Neuron (in vitro differentiated cells): ENCODE measurements around the gene XXYLT1.

Source experiments
- H2AFZ ChIP-seq: one replicate; pipeline ENCODE4 v1.6.1; 2013; ENCODE audit warnings: low read depth, mild to moderate bottlenecking, inconsistent platforms, low read length, moderate library complexity
- H3K27me3 ChIP-seq: one replicate; pipeline ENCODE4 v1.6.1; 2013; ENCODE audit warnings: low read length; ENCODE audit not compliant: insufficient read depth
- H3K36me3 ChIP-seq: one replicate; pipeline ENCODE4 v1.6.1; 2013; ENCODE audit warnings: low read length; ENCODE audit not compliant: insufficient read depth
- H3K4me1 ChIP-seq: one replicate; pipeline ENCODE4 v1.6.1; 2013; ENCODE audit warnings: low read length; ENCODE audit not compliant: insufficient read depth
- H3K4me3 ChIP-seq: 2 replicates; pipeline ENCODE4 v1.5.1; 2013; ENCODE audit warnings: mild to moderate bottlenecking, low read length, moderate library complexity
- H3K9me3 ChIP-seq: one replicate; pipeline ENCODE4 v1.6.1; 2013; ENCODE audit warnings: low read length

XXYLT1 gene

GRCh38 chr3:195172039-195172684, 98.8 kb downstream of the XXYLT1 start:
- Histone ChIP-seq H3K36me3 (no peaks in the 10 kb centered on the region), H3K4me1 (peaks cover 4% of the 10 kb centered on the region), H3K9me3 (peaks cover 6% of the 10 kb centered on the region), H3K27me3 (no peaks in the 10 kb centered on the region), H3K4me3 (no peak overlapping the region), H2AFZ (no peak overlapping the region)

- no peak overlapping the region for H3K4me3 ChIP-seq
- peaks cover 4% of the 10 kb centered on the region for H3K9me3 ChIP-seq
- peaks cover 4% of the 10 kb centered on the region for H3K4me1 ChIP-seq
- H3K36me3 ChIP-seq, result no peaks in the 10 kb centered on the region
- no peak overlapping the region for H2AFZ ChIP-seq
- H3K27me3 ChIP-seq, result no peaks in the 10 kb centered on the region
Measured at GRCh38 chr3:195171093-195171873, 99.7 kb downstream of the XXYLT1 start.

- Histone ChIP-seq H3K4me3 (no peak overlapping the region), H3K27me3 (no peaks in the 10 kb centered on the region), H3K9me3 (peaks cover 3% of the 10 kb centered on the region), H3K4me1 (peaks cover 4% of the 10 kb centered on the region), H2AFZ (no peak overlapping the region), H3K36me3 (no peaks in the 10 kb centered on the region)
Measured at GRCh38 chr3:195170496-195170895, 100.5 kb downstream of the XXYLT1 start.

- H3K4me3 ChIP-seq, result no peak overlapping the region
- no peak overlapping the region for H2AFZ ChIP-seq
- peaks cover 4% of the 10 kb centered on the region for H3K4me1 ChIP-seq
- no peaks in the 10 kb centered on the region for H3K9me3 ChIP-seq
- no peaks in the 10 kb centered on the region for H3K36me3 ChIP-seq
- no peaks in the 10 kb centered on the region for H3K27me3 ChIP-seq
Measured at GRCh38 chr3:195169011-195169649, 101.8 kb downstream of the XXYLT1 start.

GRCh38 chr3:195168009-195168762, 102.8 kb downstream of the XXYLT1 start:
- Histone ChIP-seq H3K36me3 (no peaks in the 10 kb centered on the region), H3K27me3 (no peaks in the 10 kb centered on the region), H3K4me1 (peaks cover 4% of the 10 kb centered on the region), H2AFZ (no peak overlapping the region), H3K9me3 (no peaks in the 10 kb centered on the region), H3K4me3 (no peak overlapping the region)

- Histone ChIP-seq H2AFZ (no peak overlapping the region), H3K27me3 (no peaks in the 10 kb centered on the region), H3K4me1 (no peaks in the 10 kb centered on the region), H3K9me3 (no peaks in the 10 kb centered on the region), H3K4me3 (no peak overlapping the region), H3K36me3 (no peaks in the 10 kb centered on the region)
Measured at GRCh38 chr3:195165790-195166189, 105.2 kb downstream of the XXYLT1 start.

GRCh38 chr3:195165265-195165609, 105.7 kb downstream of the XXYLT1 start:
- no peaks in the 10 kb centered on the region for H3K27me3 ChIP-seq
- no peaks in the 10 kb centered on the region for H3K9me3 ChIP-seq
- H3K36me3 ChIP-seq, result no peaks in the 10 kb centered on the region
- no peak overlapping the region for H3K4me3 ChIP-seq
- H2AFZ ChIP-seq, result no peak overlapping the region
- H3K4me1 ChIP-seq, result peaks cover 3% of the 10 kb centered on the region

- Histone ChIP-seq H3K36me3 (no peaks in the 10 kb centered on the region), H3K4me1 (peaks cover 6% of the 10 kb centered on the region), H3K9me3 (no peaks in the 10 kb centered on the region), H3K4me3 (no peak overlapping the region), H2AFZ (no peak overlapping the region), H3K27me3 (no peaks in the 10 kb centered on the region)
Measured at GRCh38 chr3:195164573-195165264, 106.2 kb downstream of the XXYLT1 start.

GRCh38 chr3:195163719-195164572, 107.0 kb downstream of the XXYLT1 start:
- Histone ChIP-seq H3K4me3 (no peak overlapping the region), H3K9me3 (no peaks in the 10 kb centered on the region), H3K27me3 (no peaks in the 10 kb centered on the region), H3K4me1 (peaks cover 6% of the 10 kb centered on the region), H3K36me3 (no peaks in the 10 kb centered on the region), H2AFZ (no peak overlapping the region)

GRCh38 chr3:195162816-195163215, 108.1 kb downstream of the XXYLT1 start:
- Histone ChIP-seq H3K36me3 (no peaks in the 10 kb centered on the region), H2AFZ (no peak overlapping the region), H3K4me3 (no peak overlapping the region), H3K4me1 (peaks cover 6% of the 10 kb centered on the region), H3K9me3 (no peaks in the 10 kb centered on the region), H3K27me3 (no peaks in the 10 kb centered on the region)

GRCh38 chr3:195162033-195162669, 108.8 kb downstream of the XXYLT1 start:
- no peaks in the 10 kb centered on the region for H3K9me3 ChIP-seq
- H3K4me1 ChIP-seq, result peaks cover 6% of the 10 kb centered on the region
- H3K4me3 ChIP-seq, result no peak overlapping the region
- H3K27me3 ChIP-seq, result no peaks in the 10 kb centered on the region
- H2AFZ ChIP-seq, result no peak overlapping the region
- no peaks in the 10 kb centered on the region for H3K36me3 ChIP-seq
